NCI-H460 (cell line): Measurements from ENCODE around the gene MFSD12. TPM values are rescaled to one million over a fixed set of nuclear protein-coding genes. Genes with fewer than 3 reads are reported as not detected.
"Not testable (repeated sequence)": the region's sequence is repeated elsewhere in the genome, so short reads cannot be mapped to it uniquely, and the experiment has no call there.

Source experiments
- DNase-seq: peaks from one replicate; pipeline ENCODE4 v3.0.0-alpha.2; 2016; ENCODE audit warnings: low read depth; ENCODE audit errors: extremely low read depth
- total RNA-seq: library from RNA; depleted of rRNA; stranded (reverse); fragments of >200 nt; shearing (Covaris generic); gene quantifications from 2 replicates; pipeline ENCODE4 v1.2.3, GENCODE V29; 2014

MFSD12 gene
- total RNA-seq, 1 experiment from 2014 or later: 178 TPM

GRCh38 chr19:3585301-3586126 is 28.1 kb upstream of the MFSD12 start, which contains the start of gene GIPC3:
TSS of gene GIPC3 (plus strand) at chr19:3585478. CDS start at chr19:3585598, 120 bp downstream.
- no peak for DNase-seq

- not testable (repeated sequence) for DNase-seq
Measured at GRCh38 chr19:3584036-3584802, 26.8 kb upstream of the MFSD12 start.

GRCh38 chr19:3581792-3582191 is 24.4 kb upstream of the MFSD12 start:
- DNase-seq: not testable (repeated sequence)

- DNase-seq: no peak
Measured at GRCh38 chr19:3580156-3580934, 23.0 kb upstream of the MFSD12 start.

- DNase-seq: no peak
Measured at GRCh38 chr19:3578390-3578789, 21.0 kb upstream of the MFSD12 start.

GRCh38 chr19:3577723-3578344 is 20.4 kb upstream of the MFSD12 start:
- DNase-seq: no peak

- no peak for DNase-seq
Measured at GRCh38 chr19:3576696-3577443, 19.5 kb upstream of the MFSD12 start.

- no peak for DNase-seq
Measured at GRCh38 chr19:3575949-3576673, 18.7 kb upstream of the MFSD12 start.

GRCh38 chr19:3575260-3575741 is 17.9 kb upstream of the MFSD12 start:
- peak; percentile 56 for DNase-seq

GRCh38 chr19:3573858-3574637 is 16.7 kb upstream of the MFSD12 start:
- DNase-seq: peak; percentile 94

GRCh38 chr19:3573162-3573857 is 15.9 kb upstream of the MFSD12 start:
- no peak for DNase-seq

- DNase-seq: no peak
Measured at GRCh38 chr19:3572855-3573161, 15.4 kb upstream of the MFSD12 start, which contains the start of gene HMG20B. TSS of gene HMG20B (plus strand) at chr19:3572944. CDS start at chr19:3573310, 366 bp downstream.

GRCh38 chr19:3572132-3572854 is 14.9 kb upstream of the MFSD12 start:
- peak; percentile 98 for DNase-seq

GRCh38 chr19:3570606-3571011 is 13.2 kb upstream of the MFSD12 start:
- no peak for DNase-seq

GRCh38 chr19:3570042-3570441 is 12.7 kb upstream of the MFSD12 start:
- not testable (repeated sequence) for DNase-seq

GRCh38 chr19:3565139-3565538 is 7.8 kb upstream of the MFSD12 start:
- peak; percentile 68 for DNase-seq
